ENCODE measurements around the gene TSHZ1.

GRCh38 chr18:75244351-75245313 lies 34.0 kb downstream of the TSHZ1 start:
- TF ChIP-seq BHLHE40 (IDR thresholded peaks at IDR 0.05; ENCODE audit: borderline replicate concordance): no peak
- no peak for TF ChIP-seq FOXM1 (IDR thresholded peaks at IDR 0.05; ENCODE audit: borderline replicate concordance)
- no peak for TF ChIP-seq HDGF (IDR thresholded peaks at IDR 0.05; ENCODE audit: borderline replicate concordance)
- no peak for TF ChIP-seq SUZ12 (IDR thresholded peaks at IDR 0.05)
- TF ChIP-seq ELF4 (IDR thresholded peaks at IDR 0.05): no peak
- no peak for TF ChIP-seq SP1 (IDR thresholded peaks at IDR 0.05)
- no peak for TF ChIP-seq FOXK2 (IDR thresholded peaks at IDR 0.05)
- TF ChIP-seq FOXA1 (IDR thresholded peaks at IDR 0.05): no peak
- TF ChIP-seq ARNT (IDR thresholded peaks at IDR 0.05): no peak
- TF ChIP-seq LEF1 (IDR thresholded peaks at IDR 0.05; ENCODE audit: borderline replicate concordance): no peak
- TF ChIP-seq NFRKB (IDR thresholded peaks at IDR 0.05): no peak
- TF ChIP-seq TARDBP (IDR thresholded peaks at IDR 0.05): no peak
- no peak for TF ChIP-seq ZNF384 (IDR thresholded peaks at IDR 0.05)

All from HEK293T (cell line).